ENCODE measurements around the gene ALDH4A1. TPM values are rescaled to one million over a fixed set of nuclear protein-coding genes. Genes with fewer than 3 reads are reported as not detected.

Gene ALDH4A1
- total and polyA plus RNA-seq, 2 experiments from 2014 or later = 11.3 to 33.8 TPM

DNA sequence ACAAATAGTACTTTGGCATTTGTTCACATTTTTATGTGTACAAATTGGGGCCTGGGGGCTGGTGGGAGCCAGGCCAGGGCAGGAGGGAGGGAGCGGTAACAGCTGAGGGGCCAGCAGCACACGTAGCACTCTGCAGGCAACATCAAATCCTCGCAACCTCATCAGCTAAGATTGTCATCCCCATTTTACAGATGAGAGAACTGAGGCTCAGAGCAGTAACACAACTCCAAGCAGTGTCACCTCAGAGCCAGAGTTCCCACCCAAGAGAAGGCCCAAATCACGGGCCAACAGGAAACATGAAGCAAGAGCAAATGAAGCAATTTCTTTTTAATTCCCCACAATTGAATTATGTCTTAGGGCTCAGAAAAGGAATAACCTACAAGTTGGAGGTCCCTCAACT is 40.0 kb upstream of the ALDH4A1 start:
- no peak for DNase-seq (ENCODE audit: low spot score)
- H3K27me3 Mint-ChIP-seq (ENCODE audit: insufficient read depth, low read depth, poor library complexity) = peaks cover 5% of the 10 kb centered on the region
- no peak overlapping the region for H3K4me3 Mint-ChIP-seq
- H3K36me3 Mint-ChIP-seq (ENCODE audit: low read depth) = no peaks in the 10 kb centered on the region; the same call in 2 of the 3 replicates
- H3K9me2 ChIP-seq (ENCODE audit: insufficient read depth) = no peaks in the 10 kb centered on the region
- peaks cover 45% of the 10 kb centered on the region for H3K4me1 Mint-ChIP-seq
- no peak overlapping the region for H3K4me3 ChIP-seq
- H3K27ac ChIP-seq (ENCODE audit: low read depth) = 0 out of 2 replicates have a peak overlapping the region, but pooled peaks have one; percentile 72
- H4K20me1 ChIP-seq (replicated peaks; ENCODE audit: insufficient read depth) = no peaks in the 10 kb centered on the region; the same call in 1 of the 2 replicates
- H3K27me3 ChIP-seq (ENCODE audit: insufficient read depth) = no peaks in the 10 kb centered on the region
- peak overlapping the region; percentile 29; the same call in 1 of the 2 replicates for H3K4me2 ChIP-seq
- peaks cover 3% of the 10 kb centered on the region; the same call in 2 of the 3 replicates for H3K9me3 Mint-ChIP-seq
- no peak overlapping the region for H3K27ac Mint-ChIP-seq
- H3F3A ChIP-seq (replicated peaks; ENCODE audit: low read depth) = no peaks in the 10 kb centered on the region
- H3K36me3 ChIP-seq (ENCODE audit: insufficient read depth) = no peaks in the 10 kb centered on the region
- no peak for ATAC-seq
- TF ChIP-seq NANOG (IDR thresholded peaks at IDR 0.05; ENCODE audit: borderline replicate concordance) (no peak), POLR2AphosphoS5 (IDR thresholded peaks at IDR 0.05; ENCODE audit: low read depth) (no peak), STAT1 (IDR thresholded peaks at IDR 0.05; ENCODE audit: unreplicated experiment) (no peak), ZNF114 (CRISPR knock-in tag; IDR thresholded peaks at IDR 0.05) (no peak), EZH2 (IDR thresholded peaks at IDR 0.05; ENCODE audit: low read depth, unreplicated experiment) (no peak), JUNB (IDR thresholded peaks at IDR 0.05; ENCODE audit: unreplicated experiment) (no peak), ZNF331 (CRISPR knock-in tag; IDR thresholded peaks at IDR 0.05; ENCODE audit: low read depth) (no peak), CREB1 (CRISPR knock-in tag; IDR thresholded peaks at IDR 0.05; ENCODE audit: low read depth) (no peak), EZH2phosphoT487 (IDR thresholded peaks at IDR 0.05; ENCODE audit: unreplicated experiment) (no peak)
- TF ChIP-seq, protein P1, sequence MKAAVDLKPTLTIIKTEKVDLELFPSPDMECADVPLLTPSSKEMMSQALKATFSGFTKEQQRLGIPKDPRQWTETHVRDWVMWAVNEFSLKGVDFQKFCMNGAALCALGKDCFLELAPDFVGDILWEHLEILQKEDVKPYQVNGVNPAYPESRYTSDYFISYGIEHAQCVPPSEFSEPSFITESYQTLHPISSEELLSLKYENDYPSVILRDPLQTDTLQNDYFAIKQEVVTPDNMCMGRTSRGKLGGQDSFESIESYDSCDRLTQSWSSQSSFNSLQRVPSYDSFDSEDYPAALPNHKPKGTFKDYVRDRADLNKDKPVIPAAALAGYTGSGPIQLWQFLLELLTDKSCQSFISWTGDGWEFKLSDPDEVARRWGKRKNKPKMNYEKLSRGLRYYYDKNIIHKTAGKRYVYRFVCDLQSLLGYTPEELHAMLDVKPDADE (IDR thresholded peaks at IDR 0.05) = no peak
- TF ChIP-seq, protein P2, sequence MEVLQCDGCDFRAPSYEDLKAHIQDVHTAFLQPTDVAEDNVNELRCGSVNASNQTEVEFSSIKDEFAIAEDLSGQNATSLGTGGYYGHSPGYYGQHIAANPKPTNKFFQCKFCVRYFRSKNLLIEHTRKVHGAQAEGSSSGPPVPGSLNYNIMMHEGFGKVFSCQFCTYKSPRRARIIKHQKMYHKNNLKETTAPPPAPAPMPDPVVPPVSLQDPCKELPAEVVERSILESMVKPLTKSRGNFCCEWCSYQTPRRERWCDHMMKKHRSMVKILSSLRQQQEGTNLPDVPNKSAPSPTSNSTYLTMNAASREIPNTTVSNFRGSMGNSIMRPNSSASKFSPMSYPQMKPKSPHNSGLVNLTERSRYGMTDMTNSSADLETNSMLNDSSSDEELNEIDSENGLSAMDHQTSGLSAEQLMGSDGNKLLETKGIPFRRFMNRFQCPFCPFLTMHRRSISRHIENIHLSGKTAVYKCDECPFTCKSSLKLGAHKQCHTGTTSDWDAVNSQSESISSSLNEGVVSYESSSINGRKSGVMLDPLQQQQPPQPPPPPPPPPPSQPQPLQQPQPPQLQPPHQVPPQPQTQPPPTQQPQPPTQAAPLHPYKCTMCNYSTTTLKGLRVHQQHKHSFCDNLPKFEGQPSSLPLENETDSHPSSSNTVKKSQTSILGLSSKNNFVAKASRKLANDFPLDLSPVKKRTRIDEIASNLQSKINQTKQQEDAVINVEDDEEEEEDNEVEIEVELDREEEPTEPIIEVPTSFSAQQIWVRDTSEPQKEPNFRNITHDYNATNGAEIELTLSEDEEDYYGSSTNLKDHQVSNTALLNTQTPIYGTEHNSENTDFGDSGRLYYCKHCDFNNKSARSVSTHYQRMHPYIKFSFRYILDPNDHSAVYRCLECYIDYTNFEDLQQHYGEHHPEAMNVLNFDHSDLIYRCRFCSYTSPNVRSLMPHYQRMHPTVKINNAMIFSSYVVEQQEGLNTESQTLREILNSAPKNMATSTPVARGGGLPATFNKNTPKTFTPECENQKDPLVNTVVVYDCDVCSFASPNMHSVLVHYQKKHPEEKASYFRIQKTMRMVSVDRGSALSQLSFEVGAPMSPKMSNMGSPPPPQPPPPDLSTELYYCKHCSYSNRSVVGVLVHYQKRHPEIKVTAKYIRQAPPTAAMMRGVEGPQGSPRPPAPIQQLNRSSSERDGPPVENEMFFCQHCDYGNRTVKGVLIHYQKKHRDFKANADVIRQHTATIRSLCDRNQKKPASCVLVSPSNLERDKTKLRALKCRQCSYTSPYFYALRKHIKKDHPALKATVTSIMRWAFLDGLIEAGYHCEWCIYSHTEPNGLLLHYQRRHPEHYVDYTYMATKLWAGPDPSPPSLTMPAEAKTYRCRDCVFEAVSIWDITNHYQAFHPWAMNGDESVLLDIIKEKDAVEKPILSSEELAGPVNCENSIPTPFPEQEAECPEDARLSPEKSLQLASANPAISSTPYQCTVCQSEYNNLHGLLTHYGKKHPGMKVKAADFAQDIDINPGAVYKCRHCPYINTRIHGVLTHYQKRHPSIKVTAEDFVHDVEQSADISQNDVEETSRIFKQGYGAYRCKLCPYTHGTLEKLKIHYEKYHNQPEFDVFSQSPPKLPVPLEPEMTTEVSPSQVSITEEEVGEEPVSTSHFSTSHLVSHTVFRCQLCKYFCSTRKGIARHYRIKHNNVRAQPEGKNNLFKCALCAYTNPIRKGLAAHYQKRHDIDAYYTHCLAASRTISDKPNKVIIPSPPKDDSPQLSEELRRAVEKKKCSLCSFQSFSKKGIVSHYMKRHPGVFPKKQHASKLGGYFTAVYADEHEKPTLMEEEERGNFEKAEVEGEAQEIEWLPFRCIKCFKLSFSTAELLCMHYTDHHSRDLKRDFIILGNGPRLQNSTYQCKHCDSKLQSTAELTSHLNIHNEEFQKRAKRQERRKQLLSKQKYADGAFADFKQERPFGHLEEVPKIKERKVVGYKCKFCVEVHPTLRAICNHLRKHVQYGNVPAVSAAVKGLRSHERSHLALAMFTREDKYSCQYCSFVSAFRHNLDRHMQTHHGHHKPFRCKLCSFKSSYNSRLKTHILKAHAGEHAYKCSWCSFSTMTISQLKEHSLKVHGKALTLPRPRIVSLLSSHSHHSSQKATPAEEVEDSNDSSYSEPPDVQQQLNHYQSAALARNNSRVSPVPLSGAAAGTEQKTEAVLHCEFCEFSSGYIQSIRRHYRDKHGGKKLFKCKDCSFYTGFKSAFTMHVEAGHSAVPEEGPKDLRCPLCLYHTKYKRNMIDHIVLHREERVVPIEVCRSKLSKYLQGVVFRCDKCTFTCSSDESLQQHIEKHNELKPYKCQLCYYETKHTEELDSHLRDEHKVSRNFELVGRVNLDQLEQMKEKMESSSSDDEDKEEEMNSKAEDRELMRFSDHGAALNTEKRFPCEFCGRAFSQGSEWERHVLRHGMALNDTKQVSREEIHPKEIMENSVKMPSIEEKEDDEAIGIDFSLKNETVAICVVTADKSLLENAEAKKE (CRISPR knock-in tag; IDR thresholded peaks at IDR 0.05) = no peak
- TF ChIP-seq, protein P3, sequence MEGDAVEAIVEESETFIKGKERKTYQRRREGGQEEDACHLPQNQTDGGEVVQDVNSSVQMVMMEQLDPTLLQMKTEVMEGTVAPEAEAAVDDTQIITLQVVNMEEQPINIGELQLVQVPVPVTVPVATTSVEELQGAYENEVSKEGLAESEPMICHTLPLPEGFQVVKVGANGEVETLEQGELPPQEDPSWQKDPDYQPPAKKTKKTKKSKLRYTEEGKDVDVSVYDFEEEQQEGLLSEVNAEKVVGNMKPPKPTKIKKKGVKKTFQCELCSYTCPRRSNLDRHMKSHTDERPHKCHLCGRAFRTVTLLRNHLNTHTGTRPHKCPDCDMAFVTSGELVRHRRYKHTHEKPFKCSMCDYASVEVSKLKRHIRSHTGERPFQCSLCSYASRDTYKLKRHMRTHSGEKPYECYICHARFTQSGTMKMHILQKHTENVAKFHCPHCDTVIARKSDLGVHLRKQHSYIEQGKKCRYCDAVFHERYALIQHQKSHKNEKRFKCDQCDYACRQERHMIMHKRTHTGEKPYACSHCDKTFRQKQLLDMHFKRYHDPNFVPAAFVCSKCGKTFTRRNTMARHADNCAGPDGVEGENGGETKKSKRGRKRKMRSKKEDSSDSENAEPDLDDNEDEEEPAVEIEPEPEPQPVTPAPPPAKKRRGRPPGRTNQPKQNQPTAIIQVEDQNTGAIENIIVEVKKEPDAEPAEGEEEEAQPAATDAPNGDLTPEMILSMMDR (conservative IDR thresholded peaks at IDR 0.05; ENCODE audit: low read depth in 2 of 2) = no peak
- TF ChIP-seq, protein P4, sequence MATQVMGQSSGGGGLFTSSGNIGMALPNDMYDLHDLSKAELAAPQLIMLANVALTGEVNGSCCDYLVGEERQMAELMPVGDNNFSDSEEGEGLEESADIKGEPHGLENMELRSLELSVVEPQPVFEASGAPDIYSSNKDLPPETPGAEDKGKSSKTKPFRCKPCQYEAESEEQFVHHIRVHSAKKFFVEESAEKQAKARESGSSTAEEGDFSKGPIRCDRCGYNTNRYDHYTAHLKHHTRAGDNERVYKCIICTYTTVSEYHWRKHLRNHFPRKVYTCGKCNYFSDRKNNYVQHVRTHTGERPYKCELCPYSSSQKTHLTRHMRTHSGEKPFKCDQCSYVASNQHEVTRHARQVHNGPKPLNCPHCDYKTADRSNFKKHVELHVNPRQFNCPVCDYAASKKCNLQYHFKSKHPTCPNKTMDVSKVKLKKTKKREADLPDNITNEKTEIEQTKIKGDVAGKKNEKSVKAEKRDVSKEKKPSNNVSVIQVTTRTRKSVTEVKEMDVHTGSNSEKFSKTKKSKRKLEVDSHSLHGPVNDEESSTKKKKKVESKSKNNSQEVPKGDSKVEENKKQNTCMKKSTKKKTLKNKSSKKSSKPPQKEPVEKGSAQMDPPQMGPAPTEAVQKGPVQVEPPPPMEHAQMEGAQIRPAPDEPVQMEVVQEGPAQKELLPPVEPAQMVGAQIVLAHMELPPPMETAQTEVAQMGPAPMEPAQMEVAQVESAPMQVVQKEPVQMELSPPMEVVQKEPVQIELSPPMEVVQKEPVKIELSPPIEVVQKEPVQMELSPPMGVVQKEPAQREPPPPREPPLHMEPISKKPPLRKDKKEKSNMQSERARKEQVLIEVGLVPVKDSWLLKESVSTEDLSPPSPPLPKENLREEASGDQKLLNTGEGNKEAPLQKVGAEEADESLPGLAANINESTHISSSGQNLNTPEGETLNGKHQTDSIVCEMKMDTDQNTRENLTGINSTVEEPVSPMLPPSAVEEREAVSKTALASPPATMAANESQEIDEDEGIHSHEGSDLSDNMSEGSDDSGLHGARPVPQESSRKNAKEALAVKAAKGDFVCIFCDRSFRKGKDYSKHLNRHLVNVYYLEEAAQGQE (IDR thresholded peaks at IDR 0.05; ENCODE audit: unreplicated experiment) = no peak
- H2AFZ ChIP-seq = 0 out of 2 replicates have a peak overlapping the region, but pooled peaks have one; percentile 38
- H3K4me1 ChIP-seq (ENCODE audit: insufficient read depth) = peaks cover 11% of the 10 kb centered on the region; the same call in 1 of the 2 replicates
- no peaks in the 10 kb centered on the region; the same call in 1 of the 2 replicates for H3K79me2 ChIP-seq (replicated peaks; ENCODE audit: insufficient read depth)
